Suprapubic skin (tissue), 3 donors: ENCODE results near the gene LMX1B.

Source experiments
- CTCF ChIP-seq, 2 donors: fragments of 200-600 bp in 1 of 2; fragments of 450-650 bp in 1 of 2; sonication (generic) in 1 of 2; IDR thresholded peaks; one replicate each; pipeline ENCODE4 v1.5.1; 2016 to 2019; ENCODE audit warnings: antibody characterized with exemption in 2 of 2, mild to moderate bottlenecking in 1 of 2, moderate library complexity in 1 of 2
- EP300 ChIP-seq: sonication (generic); formaldehyde crosslinking; IDR thresholded peaks from one replicate; pipeline ENCODE4 v1.6.1; 2017; ENCODE audit warnings: antibody characterized with exemption
- POLR2A ChIP-seq, 2 donors: fragments of 450-650 bp; IDR thresholded peaks; one replicate each; pipeline ENCODE4 v1.6.1; 2017; ENCODE audit warnings: antibody characterized with exemption in 2 of 2, mild to moderate bottlenecking in 2 of 2, moderate library complexity in 2 of 2

- TF ChIP-seq CTCF (IDR thresholded peaks at IDR 0.05) (no peak), POLR2A (IDR thresholded peaks at IDR 0.05) (no peak), EP300 (no peak)
Observed at GRCh38 chr9:126642010-126642744, 28.4 kb downstream of the LMX1B start.
